ENCODE data around the gene APCDD1. TPM values are rescaled to one million over a fixed set of nuclear protein-coding genes. Genes with fewer than 3 reads are reported as not detected.
A peak's percentile ranks its signal among the peaks of the same experiment; 100 is the strongest.

The APCDD1 gene
- total RNA-seq (10 to 100 TPM; 27.6 to 49.0 TPM), polyA plus RNA-seq (ENCODE audit: insufficient read length in 6 of 6) (100 to 1,000 TPM; 105 to 168 (median 142) TPM)
- long read RNA-seq, donor 1, transcript APCDD1-201 (5 exons, 3,809 nt), result major isoform, 24 of 58 reads
- long read RNA-seq, donor 1, partial matches to known transcripts, result 34 of 58 reads
- long read RNA-seq, donor 1, other reads (novel, unspliced or antisense), result 0 of 58 reads
- long read RNA-seq, donor 2, transcript APCDD1-201 (5 exons, 3,809 nt), result major isoform, 26 of 56 reads
- long read RNA-seq, donor 2, partial matches to known transcripts, result 30 of 56 reads
- long read RNA-seq, donor 2, other reads (novel, unspliced or antisense), result 0 of 56 reads
- long read RNA-seq, donor 3, transcript APCDD1-201 (5 exons, 3,809 nt), result major isoform, 30 of 32 reads
- long read RNA-seq, donor 3, partial matches to known transcripts, result 0 of 32 reads
- long read RNA-seq, donor 3, other reads (novel, unspliced or antisense), result 0 of 32 reads
- long read RNA-seq, donor 4, partial matches to known transcripts, result 4 of 5 reads
- long read RNA-seq, donor 4, other reads (novel, unspliced or antisense), result 1 of 5 reads
- long read RNA-seq, donor 5, transcript APCDD1-201 (5 exons, 3,809 nt), result major isoform, 16 of 22 reads
- long read RNA-seq, donor 5, partial matches to known transcripts, result 5 of 22 reads
- long read RNA-seq, donor 5, other reads (novel, unspliced or antisense), result 0 of 22 reads
- long read RNA-seq, donor 6, transcript APCDD1-201 (5 exons, 3,809 nt), result major isoform, 44 of 112 reads
- long read RNA-seq, donor 6, partial matches to known transcripts, result 67 of 112 reads
- long read RNA-seq, donor 6, other reads (novel, unspliced or antisense), result 0 of 112 reads
- long read RNA-seq, donor 7, transcript APCDD1-201 (5 exons, 3,809 nt), result major isoform, 34 of 34 reads
- long read RNA-seq, donor 7, partial matches to known transcripts, result 0 of 34 reads
- long read RNA-seq, donor 7, other reads (novel, unspliced or antisense), result 0 of 34 reads
- long read RNA-seq, donor 8, transcript APCDD1-201 (5 exons, 3,809 nt), result major isoform, 18 of 24 reads
- long read RNA-seq, donor 8, partial matches to known transcripts, result 6 of 24 reads
- long read RNA-seq, donor 8, other reads (novel, unspliced or antisense), result 0 of 24 reads
- long read RNA-seq, donor 9, result 0 reads
- long read RNA-seq, donor 10, partial matches to known transcripts, result 3 of 6 reads
- long read RNA-seq, donor 10, other reads (novel, unspliced or antisense), result 3 of 6 reads
- long read RNA-seq, donor 11, result 0 reads
- long read RNA-seq, donor 12, transcript APCDD1-201 (5 exons, 3,809 nt), result major isoform, 30 of 38 reads
- long read RNA-seq, donor 12, partial matches to known transcripts, result 7 of 38 reads
- long read RNA-seq, donor 12, other reads (novel, unspliced or antisense), result 0 of 38 reads

DNA sequence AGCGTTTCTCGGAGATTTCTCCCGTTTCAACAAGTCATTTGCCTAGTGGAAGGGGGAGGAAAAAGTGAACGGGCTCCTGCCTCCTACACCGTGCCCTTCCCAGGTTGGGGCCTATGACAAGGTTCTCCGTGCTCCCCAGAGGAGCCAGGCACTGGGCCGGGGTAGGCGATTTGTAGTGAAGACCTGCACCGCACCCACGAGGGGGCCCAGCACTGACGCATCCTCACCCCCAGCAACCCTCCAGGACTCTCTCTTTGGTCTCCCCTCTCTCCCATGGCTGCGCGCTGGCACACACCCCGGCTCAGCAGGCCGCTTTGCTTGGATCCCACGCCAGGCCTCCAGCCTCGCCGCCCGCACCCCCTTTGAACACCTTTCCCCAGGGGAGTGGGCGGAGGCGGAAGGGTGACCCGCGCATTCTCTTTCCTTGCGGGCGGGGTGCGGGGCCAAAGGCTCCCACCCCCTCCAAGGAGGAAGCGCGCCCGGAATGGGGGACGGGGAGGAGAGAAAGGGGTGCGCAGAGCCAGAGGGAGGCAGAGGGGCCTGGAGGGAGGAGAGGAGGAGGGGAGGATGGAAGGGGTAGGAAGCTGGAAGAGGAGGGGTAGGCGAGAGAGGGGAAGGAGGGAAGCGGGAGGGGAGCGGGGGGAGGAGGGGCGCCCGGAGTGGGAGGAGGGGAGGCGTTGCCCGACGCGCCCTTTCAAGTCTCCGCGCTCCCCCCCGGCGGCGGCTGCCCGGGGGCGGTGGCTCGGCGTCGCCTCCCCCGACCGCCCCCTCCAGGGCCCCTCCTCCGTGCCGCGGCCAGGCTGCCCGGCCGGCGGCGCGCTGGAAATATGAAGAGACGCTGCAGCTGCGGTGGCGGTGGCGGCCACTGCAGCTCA, at the start of gene APCDD1:
Gene APCDD1 (plus strand): TSS at position 830 of the 875 bp plus-strand sequence. CDS start 347 bp downstream, outside the sequence.
- Histone ChIP-seq H3K27me3 (peaks cover 0 to 56% of the 10 kb centered on the region in 2 donors), H3K4me3 (peak within 1 kb of the TSS; percentile 48 to 60), H3K36me3 (no peaks in the 10 kb centered on the region), H3K9me3 (no peaks in the 10 kb centered on the region), H3K27ac (peak within 1 kb of the TSS; percentile 77 to 83), H3K4me1 (peaks cover 14 to 24% of the 10 kb centered on the region in 2 donors)
- intact Hi-C loops (cut with DNase I), result no loop called here
- TF ChIP-seq, protein P1, sequence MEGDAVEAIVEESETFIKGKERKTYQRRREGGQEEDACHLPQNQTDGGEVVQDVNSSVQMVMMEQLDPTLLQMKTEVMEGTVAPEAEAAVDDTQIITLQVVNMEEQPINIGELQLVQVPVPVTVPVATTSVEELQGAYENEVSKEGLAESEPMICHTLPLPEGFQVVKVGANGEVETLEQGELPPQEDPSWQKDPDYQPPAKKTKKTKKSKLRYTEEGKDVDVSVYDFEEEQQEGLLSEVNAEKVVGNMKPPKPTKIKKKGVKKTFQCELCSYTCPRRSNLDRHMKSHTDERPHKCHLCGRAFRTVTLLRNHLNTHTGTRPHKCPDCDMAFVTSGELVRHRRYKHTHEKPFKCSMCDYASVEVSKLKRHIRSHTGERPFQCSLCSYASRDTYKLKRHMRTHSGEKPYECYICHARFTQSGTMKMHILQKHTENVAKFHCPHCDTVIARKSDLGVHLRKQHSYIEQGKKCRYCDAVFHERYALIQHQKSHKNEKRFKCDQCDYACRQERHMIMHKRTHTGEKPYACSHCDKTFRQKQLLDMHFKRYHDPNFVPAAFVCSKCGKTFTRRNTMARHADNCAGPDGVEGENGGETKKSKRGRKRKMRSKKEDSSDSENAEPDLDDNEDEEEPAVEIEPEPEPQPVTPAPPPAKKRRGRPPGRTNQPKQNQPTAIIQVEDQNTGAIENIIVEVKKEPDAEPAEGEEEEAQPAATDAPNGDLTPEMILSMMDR (IDR thresholded peaks at IDR 0.05), result no peak
- ATAC-seq (peak; percentile 92), DNase-seq (peak; percentile 65 to 94 (median 86))

DNA sequence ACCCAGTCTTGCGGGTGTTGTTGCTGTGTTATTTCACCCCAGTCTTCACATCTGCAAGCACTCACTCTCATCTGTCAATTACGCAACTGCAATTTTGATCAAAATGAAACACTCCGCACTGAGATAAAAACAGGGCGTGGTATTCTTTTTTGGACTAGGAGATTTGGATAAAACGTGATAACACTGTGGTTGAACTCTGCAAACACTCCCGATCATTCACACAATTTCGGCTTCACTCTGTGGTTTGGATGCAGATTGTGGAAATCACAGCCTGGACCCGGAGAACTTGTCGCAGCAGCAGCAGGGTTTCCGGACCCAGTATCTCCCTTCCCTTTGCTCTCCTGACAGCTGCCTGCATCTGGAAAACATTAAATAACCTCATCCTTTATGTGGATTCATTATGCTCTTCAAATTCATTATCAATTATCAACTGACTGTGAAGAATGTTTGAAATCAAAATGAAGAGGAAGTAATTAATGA, 49.4 kb upstream of the APCDD1 start:
- Histone ChIP-seq H3K36me3 (no peaks in the 10 kb centered on the region), H3K4me3 (no peak overlapping the region), H3K27ac (no peak overlapping the region), H3K27me3 (no peaks in the 10 kb centered on the region), H3K9me3 (no peaks in the 10 kb centered on the region), H3K4me1 (peaks cover 3 to 20% of the 10 kb centered on the region in 2 donors)
- peak in 2 of 4 donors; percentile 72 to 76 for DNase-seq
- TF ChIP-seq, protein P1 (IDR thresholded peaks at IDR 0.05), result no peak
- peak; percentile 13 for ATAC-seq
- intact Hi-C loops (cut with DNase I), result no loop called here

DNA sequence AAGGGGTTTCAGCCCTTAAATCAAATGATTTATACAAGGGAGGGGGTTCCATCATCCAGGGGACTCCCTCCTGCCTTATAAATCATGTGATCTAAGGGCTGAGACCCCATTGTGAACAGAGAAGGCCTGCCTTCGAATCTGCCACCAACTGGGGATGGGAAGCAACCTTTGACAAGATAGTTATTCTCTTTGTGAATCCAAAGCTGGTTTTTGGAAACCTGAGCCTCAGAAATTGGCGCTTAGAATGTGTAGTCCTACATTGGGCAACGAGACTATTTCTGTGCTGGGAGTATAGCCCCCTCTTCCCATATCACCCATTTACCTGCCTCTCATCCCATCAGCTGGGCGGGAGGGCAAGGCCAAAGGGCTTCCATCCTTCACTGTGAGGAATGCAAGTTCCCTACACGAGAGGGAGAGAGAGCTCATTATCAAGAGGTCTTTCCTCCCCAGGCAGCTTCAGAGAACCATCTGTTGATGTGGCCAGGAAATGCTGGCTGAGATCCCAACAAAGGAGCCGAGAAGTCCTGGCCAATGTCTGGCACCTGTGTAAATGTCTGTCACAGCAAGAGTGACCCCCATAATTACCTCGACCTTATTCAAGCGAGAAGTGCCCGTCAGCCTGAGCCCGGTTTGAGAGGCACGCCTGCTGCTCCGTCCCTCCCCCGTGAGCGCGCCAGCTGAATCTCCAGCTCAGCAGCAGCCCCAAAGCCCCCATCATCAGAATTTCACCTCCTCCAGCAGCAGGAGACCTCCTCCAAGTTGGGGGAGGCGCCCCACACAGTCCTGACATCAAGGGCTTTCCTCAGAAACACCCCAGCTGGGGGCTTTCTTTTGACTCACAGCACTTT, 48.4 kb upstream of the APCDD1 start:
- TF ChIP-seq, protein P1 (IDR thresholded peaks at IDR 0.05), result no peak
- no peak overlapping the region for H3K4me3 ChIP-seq
- no peaks in the 10 kb centered on the region for H3K27me3 ChIP-seq
- no peak for DNase-seq
- intact Hi-C loops (cut with DNase I), result no loop called here
- H3K9me3 ChIP-seq, result no peaks in the 10 kb centered on the region
- no peak for ATAC-seq
- peaks cover 3 to 12% of the 10 kb centered on the region in 2 donors for H3K4me1 ChIP-seq
- H3K27ac ChIP-seq, result no peak overlapping the region
- H3K36me3 ChIP-seq, result no peaks in the 10 kb centered on the region

DNA sequence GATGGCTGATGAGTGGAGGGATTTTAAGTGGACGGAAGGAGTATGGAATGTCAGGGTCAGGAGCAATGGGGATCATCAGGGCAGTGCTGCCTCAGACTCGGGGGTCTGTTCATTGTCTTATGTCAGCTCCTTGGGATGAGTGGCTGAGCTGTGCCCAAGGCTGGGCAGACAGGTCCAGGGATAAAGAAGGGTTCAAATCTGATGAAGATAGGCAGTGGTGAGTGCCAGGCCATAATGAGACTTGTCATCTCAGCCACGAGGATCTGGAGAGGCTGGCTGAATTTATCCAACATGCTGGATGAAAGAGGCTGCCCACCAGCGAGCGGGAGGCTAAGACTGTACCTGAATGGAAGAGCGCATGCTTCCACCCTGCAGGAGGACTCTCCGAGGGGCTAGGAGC, 46.3 kb upstream of the APCDD1 start:
- no peak for ATAC-seq
- intact Hi-C loops (cut with DNase I), result no loop called here

More for the DNA sequence above, 46.3 kb upstream of the APCDD1 start:
- DNase-seq, result no peak
- Histone ChIP-seq H3K4me3 (no peak overlapping the region), H3K27ac (no peak overlapping the region), H3K27me3 (no peaks in the 10 kb centered on the region), H3K36me3 (no peaks in the 10 kb centered on the region), H3K4me1 (peaks cover 0 to 3% of the 10 kb centered on the region in 2 donors), H3K9me3 (no peaks in the 10 kb centered on the region)
- TF ChIP-seq, protein P1 (IDR thresholded peaks at IDR 0.05), result no peak
